ENCODE results near the gene LVRN.

The LVRN gene

DNA sequence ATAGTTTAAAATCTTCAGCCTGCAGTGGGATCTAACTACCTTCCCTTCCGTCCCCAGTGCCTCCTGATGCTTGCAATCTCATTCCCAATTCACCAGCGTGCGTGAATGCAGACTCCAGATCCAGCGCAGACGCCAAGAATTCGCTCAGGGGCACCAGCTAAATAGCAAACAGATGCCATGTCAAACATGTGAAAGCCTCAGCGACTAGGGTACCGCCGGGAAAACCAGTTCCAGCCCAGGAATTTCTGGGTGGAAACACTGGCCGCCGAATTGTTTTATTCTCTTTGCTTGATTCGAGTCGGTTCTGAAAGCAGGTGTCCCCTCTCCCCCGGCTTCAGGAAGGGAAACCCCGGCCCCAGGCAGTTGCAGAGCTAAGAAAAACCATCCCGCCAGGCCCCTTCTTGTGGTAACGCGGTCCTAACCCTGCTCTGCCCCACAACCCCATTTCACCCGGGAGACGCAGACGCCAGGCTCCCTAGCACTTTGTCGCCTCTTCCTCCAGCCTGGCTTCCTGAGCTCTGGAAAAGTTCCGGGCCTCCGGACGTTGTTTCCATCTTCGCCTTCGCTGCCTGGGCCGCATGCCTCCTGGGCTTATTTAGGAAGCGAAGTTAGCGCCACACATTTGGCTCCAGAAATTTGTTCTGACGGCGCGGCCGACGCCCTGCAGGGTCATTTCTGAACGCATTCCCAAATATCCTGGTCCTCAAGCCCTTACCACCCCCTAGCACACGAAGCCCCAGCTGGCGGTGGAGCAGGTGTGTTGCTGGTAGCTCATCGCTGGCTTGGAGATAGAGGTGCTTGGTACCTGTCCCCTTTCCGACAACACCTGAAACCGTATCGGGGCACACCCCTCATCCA, 665 bp upstream of the LVRN start:
- no peak for DNase-seq (ENCODE audit: low read depth)

GRCh38 chr5:115962565-115963402, 509 bp downstream of the LVRN start:
- DNase-seq (ENCODE audit: low read depth), result no peak

- no peak for DNase-seq (ENCODE audit: low read depth)
Observed at GRCh38 chr5:115963566-115963965, 1.3 kb downstream of the LVRN start.

- DNase-seq (ENCODE audit: low read depth), result no peak
Observed at GRCh38 chr5:115968770-115969169, 6.5 kb downstream of the LVRN start.

DNA sequence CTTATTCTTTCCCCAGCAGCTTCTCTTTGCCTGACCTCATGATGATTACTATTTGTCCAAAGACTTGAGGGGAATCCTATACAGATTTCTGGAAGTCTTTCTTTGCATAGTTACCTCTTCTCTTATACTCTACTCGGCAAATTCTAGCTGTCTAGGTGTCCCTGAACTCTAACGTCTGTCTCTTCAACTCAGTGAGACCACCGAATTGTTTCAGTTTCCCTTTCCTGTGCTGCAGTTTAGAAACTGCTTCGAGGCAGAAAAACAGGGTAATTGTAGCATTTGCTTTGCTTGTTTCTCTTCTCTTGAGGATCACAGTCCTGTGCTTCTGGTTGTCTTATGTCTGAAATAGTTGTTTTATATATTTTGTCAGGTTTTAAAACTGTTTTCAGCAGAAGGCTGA, 14.8 kb downstream of the LVRN start:
- no peak for DNase-seq (ENCODE audit: low read depth)

- DNase-seq (ENCODE audit: low read depth), result no peak
Observed at GRCh38 chr5:115977988-115978387, 15.7 kb downstream of the LVRN start.

DNA sequence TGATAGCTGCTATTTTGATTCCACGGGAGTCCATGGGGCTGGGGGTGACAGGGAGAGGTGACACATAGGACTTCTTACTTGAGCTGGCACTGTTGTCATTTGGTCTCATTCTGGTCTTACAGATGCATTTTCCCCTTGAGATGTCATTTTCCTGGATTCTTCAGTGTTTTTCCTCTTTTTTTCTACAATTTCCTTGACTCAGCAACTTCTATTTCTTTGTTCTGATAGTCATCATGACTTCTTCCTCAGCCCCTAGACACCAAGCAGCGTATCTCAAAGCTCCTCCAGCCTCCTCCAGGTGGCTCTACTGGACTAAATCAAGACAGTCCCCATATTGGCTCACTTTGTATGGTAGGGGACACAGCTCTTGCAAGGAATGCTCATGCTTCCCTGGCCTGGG, 16.5 kb downstream of the LVRN start:
- no peak for DNase-seq (ENCODE audit: low read depth)

GRCh38 chr5:115979201-115980041, 17.1 kb downstream of the LVRN start:
- DNase-seq (ENCODE audit: low read depth), result no peak

GRCh38 chr5:115983519-115983918, 21.2 kb downstream of the LVRN start:
- no peak for DNase-seq (ENCODE audit: low read depth)

DNA sequence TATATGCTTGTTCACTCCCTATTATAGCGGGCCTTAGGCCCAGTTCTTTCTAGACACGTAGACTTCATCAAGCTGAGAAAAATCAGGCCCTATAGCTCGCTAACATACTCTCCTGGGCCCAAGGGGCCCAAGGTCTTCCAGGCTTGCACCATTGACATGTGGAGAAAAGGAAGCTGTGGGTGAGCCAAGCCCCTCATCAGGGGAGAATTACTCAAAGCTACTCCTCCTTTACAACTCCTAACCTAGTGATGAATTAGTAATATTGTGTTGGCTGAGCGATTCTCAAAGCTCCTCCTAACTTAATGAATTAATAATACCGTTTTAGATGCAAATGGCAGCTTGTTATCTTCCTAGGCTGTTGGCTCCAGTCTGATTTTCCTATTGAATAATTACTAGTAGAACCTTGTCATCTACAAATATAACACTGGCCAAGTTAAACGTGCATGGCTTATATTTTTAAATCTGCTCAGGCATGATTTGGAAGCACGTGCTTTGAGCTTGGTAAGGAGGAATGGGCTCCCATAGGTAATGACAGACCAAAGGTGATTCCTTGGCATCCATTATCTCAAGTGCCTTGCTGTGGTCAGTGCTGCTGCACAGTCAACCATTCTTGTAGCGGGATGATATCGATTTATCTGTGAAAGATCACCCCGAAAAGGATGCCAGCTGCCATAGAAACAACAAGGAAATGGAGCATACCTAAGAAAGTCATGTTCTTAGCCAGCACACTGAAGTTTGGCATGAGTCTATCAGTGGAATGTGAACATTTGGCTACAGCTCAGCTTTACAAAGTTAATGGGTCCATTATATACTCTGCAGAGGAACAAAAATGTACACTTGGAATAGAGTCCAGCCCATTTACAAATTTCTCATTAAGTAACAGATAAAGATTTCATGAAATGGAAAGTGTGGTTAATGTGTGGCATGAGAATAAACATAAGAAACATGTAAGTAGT, 23.8 kb downstream of the LVRN start:
- DNase-seq (ENCODE audit: low read depth), result no peak

DNA sequence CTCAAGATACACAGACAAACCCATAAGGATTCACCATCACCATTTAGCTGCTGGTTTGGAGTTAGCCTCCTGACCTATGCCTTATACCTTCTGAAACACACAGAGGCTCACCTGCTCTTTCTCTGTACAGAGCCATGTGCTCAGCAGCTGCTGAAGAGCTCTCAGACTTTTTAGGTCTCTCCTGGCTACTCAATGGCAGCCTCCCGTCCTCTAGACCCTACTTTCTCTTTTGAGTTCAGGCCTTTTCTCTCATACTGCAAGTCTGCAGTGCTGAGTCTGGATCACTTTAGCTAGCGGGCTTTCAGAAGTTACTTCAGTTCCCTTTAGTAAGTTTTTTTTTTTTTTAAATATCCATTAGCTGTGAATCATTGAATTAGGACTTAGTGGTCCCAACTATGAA, 25.7 kb downstream of the LVRN start:
- DNase-seq (ENCODE audit: low read depth), result no peak

- DNase-seq (ENCODE audit: low read depth), result no peak
Observed at GRCh38 chr5:115992848-115993350, 30.6 kb downstream of the LVRN start.

DNA sequence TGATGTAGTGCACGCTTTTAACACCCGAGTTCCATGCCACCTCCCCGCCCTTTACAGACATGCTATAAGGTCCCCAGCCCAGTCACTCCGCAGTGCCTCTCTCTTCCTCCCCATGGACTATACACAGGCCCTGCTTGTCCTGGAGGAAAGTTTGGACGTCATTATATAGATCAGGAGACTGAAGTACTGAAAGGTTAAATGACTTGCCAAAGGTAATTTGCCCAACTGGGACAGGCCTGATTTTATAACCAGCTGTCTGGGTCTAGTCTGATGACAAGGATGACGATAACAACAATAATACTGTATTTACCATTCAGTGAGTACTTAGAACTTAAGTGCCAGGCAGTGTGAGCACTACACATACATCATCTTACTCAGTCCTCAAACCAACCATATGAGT, 33.1 kb downstream of the LVRN start:
- no peak for DNase-seq (ENCODE audit: low read depth)

DNA sequence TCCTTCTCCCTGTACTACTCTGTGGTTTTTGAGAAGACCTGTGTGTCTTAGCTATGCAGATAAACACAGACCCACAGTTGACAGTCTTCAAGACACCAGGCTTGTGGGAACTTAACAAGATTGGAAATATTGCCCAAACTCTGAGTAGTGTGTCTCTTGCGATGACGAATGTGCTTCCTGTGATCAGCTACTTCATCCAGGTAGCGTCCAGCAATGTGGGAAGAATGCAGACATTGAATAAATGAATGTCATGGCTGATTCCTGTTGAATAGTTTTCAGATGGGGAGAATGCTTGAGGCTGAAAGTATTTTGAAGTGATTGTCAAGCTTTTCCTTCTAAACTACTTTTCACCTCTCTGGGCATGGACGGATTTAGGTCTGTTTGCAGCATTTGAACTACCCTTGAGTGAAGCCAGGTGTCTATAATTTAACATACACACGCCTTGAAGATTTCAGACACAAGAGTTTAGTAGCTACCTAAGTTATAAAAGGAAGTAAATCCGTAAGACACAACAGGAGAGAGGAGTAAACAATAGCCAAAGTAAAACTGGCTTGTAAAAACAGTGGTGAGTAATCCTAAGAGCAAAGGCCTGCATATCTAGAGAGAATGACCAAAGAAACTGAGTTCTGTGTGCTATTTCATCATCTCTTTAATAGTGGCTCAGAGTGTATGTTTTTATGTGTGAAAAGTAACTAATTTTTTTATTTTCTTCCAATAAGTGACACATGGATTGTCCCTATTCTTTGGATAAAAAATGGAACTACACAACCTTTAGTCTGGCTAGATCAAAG, 40.0 kb downstream of the LVRN start:
- no peak for DNase-seq (ENCODE audit: low read depth)

- no peak for DNase-seq (ENCODE audit: low read depth)
Observed at GRCh38 chr5:116004248-116004647, 42.0 kb downstream of the LVRN start.

DNA sequence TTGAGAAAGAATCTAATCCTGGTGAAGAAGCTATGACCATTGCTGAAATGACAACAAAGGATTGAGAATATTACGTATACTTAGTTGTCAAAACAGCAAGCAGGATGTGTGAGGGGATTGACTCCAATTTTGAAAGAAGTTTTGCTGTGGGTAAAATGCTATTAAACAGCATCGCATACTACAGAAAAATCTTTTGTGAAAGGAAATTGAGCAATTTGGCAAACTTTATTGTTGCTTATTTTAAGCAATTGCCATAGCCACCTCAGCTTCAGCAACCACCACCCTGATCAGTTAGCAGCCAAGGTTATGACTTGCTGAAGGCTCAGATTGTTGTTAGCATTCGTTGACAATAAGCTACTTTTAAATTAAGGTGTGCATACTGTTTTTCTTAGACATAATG, 47.5 kb downstream of the LVRN start:
- no peak for DNase-seq (ENCODE audit: low read depth)

GRCh38 chr5:116011046-116011445, 48.8 kb downstream of the LVRN start:
- no peak for DNase-seq (ENCODE audit: low read depth)

GRCh38 chr5:116013207-116013785, 51.0 kb downstream of the LVRN start:
- DNase-seq (ENCODE audit: low read depth), result no peak

DNA sequence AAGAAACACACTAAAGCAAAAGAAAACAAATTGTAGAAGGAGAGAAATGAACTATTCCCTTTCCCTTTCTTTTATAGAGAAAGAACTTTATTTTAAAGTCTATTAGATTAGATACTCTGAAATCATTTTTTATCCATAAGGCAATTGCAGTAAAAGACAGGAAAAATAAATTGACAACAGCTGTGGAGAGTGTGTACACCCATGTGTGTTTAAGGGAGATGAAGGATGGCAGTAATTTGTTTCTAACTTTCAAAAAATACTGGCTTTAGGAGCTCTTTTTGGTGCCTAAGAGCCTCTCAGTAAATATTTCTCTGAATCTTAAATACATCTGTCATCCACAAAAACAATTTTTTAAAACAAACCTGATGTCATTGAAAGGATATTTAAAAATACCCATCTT, 51.7 kb downstream of the LVRN start:
- DNase-seq (ENCODE audit: low read depth), result no peak

GRCh38 chr5:116023619-116024018, 61.3 kb downstream of the LVRN start:
- no peak for DNase-seq (ENCODE audit: low read depth)

Measured in stimulated activated CD8-positive, alpha-beta memory T cell treated with anti-CD3 and anti-CD28 coated beads, Interleukin-4, amount 100 ng/mL, for 24 hours (primary cell).